Kasumi-1 (cell line): ENCODE data around the gene GPN2.
"Not testable (repeated sequence)": the region's sequence is repeated elsewhere in the genome, so short reads cannot be mapped to it uniquely, and the experiment has no call there.

Experiments used
- DNase-seq, 2 experiments: peaks; one replicate each; lab custom pipeline; 2025; lab: John Stamatoyannopoulos, UW

Gene GPN2

DNA sequence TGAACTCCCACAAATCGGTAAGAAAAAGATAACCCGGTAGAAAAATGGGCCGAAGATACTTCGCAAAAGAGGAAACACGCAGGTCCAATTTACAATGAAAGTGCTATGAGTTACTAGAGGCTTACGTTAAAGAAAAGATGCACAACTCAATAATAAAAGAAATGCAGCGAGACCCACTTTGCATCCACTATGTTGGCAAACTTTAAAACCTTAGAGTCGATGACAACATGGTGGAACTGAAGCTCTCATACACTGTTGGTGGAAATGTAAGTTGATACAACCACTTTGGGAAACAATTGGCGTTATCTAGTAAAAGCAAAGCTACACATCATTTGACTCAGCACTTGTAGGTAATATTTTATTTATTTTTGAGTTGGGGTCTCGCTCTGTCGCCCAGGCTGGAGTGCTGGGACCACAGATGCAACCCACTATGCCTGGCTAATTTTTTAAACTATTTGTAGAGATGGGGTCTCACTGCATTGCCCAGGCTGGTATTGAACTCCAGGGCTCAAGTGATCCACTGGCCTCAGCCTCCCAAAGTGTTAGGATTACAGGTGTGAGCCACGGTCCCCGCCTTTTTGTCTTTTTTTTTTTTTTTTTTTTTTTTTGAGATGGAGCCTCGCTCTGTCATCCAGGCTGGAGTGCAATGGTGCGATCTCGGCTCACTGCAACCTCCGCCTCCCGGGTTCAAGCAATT is 10.9 kb upstream of the GPN2 start:
- no peak for DNase-seq

- DNase-seq = peak; percentile 79 to 90
Observed at GRCh38 chr1:26900001-26900814, 10.1 kb upstream of the GPN2 start, which contains the start of gene GPATCH3. GPATCH3 (minus strand) TSS chr1:26900467; CDS start chr1:26900442, 25 bp downstream.

- no peak for DNase-seq
Observed at GRCh38 chr1:26897351-26897750, 7.3 kb upstream of the GPN2 start.

- DNase-seq = no peak
Observed at GRCh38 chr1:26894263-26894662, 4.2 kb upstream of the GPN2 start.

- DNase-seq = peak in 1 of 2 experiments; percentile 49
Observed at GRCh38 chr1:26890467-26890796, 349 bp upstream of the GPN2 start.

GRCh38 chr1:26888231-26888630 is 1.9 kb downstream of the GPN2 start:
- no peak for DNase-seq

DNA sequence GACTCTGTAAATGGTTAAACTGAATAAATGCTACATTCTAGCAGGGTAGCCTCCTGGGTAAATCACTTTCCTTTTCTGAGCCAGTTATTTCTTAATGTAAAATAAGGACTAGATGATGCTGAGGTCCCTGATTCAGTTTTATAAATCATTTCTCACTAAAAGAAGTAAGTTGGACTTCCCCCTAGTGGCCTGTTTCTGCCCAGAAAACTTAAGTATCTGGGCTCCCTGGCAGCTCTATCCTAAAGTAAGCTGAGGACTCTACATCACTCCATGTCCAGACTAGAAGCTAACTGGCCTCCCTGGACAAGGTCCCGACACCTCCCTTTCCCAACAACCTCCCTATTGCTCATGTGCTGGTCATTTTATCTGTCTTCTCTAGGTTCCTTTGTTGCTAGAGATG is 3.0 kb downstream of the GPN2 start:
- DNase-seq = peak; percentile 59 to 73

- no peak for DNase-seq
Observed at GRCh38 chr1:26882696-26883463, 7.2 kb downstream of the GPN2 start.

DNA sequence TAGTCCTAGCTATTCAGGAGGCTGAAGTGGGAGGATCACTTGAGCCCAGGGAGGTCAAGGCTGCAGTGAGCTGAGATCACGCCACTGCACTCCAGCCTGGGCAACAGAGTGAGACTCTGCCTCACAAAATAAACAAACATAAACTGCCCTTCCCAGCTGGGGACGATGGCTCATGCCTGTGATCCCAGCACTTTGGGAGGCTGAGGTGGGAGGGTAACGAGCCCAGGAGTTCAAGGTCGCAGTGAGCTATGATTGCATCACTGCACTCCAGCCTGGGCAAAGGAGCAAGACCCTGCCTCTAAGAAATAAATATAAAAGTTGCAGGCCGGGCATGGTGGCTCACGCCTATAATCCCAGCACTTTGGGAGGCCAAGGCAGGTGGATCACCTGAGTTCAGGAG is 8.5 kb downstream of the GPN2 start:
- not testable (repeated sequence) for DNase-seq

GRCh38 chr1:26879793-26880192 is 10.3 kb downstream of the GPN2 start:
- no peak for DNase-seq

- no peak for DNase-seq
Observed at GRCh38 chr1:26877326-26877725, 12.8 kb downstream of the GPN2 start.

GRCh38 chr1:26874896-26875295 is 15.2 kb downstream of the GPN2 start:
- DNase-seq = no peak

DNA sequence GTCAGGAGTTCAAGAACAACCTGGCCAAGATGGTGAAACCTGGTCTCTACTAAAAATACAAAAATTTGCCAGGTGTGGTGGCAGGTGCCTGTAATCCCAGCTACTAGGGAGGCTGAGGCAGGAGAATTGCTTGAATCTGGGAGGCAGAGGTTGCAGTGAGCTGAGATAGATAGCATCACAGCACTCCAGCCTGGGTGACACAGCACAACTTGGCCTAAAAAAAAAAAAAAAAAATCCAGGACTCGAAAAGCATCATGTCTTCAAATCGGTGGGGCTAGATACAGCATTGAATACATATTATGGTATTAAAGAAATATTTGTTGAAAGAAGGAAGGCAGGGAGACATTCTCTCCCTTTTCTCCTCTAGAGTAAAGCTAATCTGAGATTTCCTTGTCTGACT is 17.0 kb downstream of the GPN2 start:
- DNase-seq = not testable (repeated sequence)

GRCh38 chr1:26864610-26865480 is 25.2 kb downstream of the GPN2 start:
- DNase-seq = peak; percentile 96 to 97

DNA sequence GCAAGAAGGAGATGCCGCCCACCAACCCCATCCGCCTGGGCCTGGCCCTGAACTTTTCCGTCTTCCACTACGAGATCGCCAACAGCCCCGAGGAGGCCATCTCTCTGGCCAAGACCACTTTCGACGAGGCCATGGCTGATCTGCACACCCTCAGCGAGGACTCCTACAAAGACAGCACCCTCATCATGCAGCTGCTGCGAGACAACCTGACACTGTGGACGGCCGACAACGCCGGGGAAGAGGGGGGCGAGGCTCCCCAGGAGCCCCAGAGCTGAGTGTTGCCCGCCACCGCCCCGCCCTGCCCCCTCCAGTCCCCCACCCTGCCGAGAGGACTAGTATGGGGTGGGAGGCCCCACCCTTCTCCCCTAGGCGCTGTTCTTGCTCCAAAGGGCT is 26.4 kb downstream of the GPN2 start:
- DNase-seq = no peak

- DNase-seq = no peak
Observed at GRCh38 chr1:26862781-26863684, 27.1 kb downstream of the GPN2 start, which contains the start of gene SFN. SFN (plus strand) TSS chr1:26863149; CDS start chr1:26863213, 64 bp downstream.

DNA sequence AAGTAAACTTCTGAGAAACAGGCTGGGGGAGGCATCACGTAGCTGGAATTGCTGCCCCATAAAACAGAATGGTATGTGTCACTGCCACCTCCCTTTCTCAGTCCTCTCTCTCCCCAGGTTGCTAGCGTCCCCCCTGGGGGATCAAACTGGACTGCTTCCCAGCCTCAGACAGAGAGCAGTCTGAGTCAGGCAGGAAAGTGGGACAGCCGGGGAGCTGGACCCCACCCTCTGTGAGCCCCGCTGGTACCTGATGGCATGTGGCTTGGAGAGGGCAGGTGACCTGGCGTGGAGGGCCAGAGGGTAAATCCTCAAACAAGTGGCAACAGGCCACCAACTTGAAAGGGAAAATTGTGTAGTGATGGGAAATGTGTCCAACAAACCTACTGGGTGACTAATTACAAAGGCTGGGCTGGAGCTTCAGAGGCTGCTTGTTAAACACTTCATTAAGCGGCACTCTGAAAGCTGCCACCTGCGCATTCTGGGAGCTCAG is 28.1 kb downstream of the GPN2 start:
- DNase-seq = no peak

- DNase-seq = peak; percentile 13 to 49
Observed at GRCh38 chr1:26861286-26861701, 28.8 kb downstream of the GPN2 start.

DNA sequence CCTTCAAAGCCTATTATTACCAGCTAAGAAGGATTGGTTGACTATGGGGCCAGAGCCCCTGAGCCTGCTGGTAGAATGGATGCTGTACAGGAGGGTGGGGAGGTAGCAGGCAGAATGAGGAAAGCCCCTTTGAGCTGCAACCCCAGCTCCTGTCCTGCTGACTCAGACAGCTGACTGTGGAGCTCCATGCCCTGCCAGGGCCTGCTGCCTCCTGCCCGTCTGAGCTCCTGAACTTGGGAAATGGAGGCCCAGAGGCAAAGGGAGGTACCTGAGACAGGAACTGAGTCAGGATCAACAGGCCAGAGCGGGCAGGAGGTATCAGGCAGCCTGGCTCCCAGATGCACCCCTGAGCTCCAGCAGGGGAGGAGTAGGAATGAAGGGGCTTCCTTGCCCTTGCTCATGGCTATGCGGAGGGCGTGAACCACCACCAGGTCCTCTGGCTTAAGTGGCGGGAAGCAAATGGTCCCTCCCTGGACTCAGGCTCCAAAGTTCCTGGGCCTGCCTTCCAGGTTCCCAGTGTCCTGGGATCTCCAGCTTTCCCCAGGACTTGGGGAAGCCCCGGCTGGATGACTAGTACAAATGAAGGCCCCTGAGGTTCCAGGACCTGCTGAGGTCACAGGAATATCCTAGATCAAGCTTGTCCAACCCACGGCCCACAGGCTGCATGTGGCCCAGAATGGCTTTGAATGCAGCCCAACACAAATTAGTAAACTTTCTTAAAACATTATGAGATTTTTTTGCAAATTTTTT is 31.0 kb downstream of the GPN2 start:
- no peak for DNase-seq

DNA sequence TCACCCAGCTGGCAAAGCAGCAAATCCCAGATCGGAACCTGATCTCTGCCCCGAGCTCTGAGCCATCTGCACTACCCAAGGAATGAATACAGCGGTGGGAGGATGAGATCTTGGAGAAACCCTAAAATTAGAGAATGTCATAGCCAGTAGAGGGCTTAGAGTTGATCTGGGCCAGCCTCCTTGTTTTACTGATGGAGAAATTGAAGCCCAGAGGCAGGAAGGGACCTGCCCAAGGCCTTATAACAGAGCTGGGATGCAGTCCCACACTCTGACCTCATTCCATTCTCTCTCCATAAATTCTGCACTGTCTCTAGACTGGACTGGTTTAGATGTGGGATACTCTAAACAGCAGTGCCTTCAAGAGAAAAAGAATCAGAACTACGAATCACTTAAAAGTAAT is 31.9 kb downstream of the GPN2 start:
- no peak for DNase-seq
